H1 (cell line): ENCODE measurements around the gene SCAMP4. TPM values are rescaled to one million over a fixed set of nuclear protein-coding genes. Genes with fewer than 3 reads are reported as not detected.

Source experiments
- CTCF ChIA-PET: fragments of 300-600 bp; sonication (Branson Sonifier 250); formaldehyde crosslinking; loops from one replicate; lab custom pipeline; 2021; ENCODE audit not compliant: partially characterized antibody; lab: Charles Lee
- POLR2A ChIA-PET: fragments of 300-600 bp; sonication (Branson Sonifier 250); formaldehyde crosslinking; loops from one replicate; lab custom pipeline; 2021; ENCODE audit warnings: inconsistent platforms; ENCODE audit not compliant: partially characterized antibody; lab: Charles Lee
- DNase-seq, 2 experiments: peaks; one replicate each; pipeline versions ENCODE4 v3.0.0 to v3.0.0-alpha.2; 2010 to 2022; ENCODE audit warnings: low spot score in 2 of 2, low read depth in 1 of 2, mixed read lengths in 1 of 2
- FAIRE-seq: peaks from 2 replicates; lab custom pipeline; 2011; peaks lifted over from hg19 to GRCh38; lab: Jason Lieb, UNC
- H2AFZ ChIP-seq: 2 replicates; pipeline ENCODE4 v1.8.1; 2012; ENCODE audit warnings: low read length, inconsistent platforms
- H2AK5ac ChIP-seq: 2 replicates; pipeline ENCODE4 v1.6.1; 2013; ENCODE audit warnings: low read depth, low read length
- H2BK120ac ChIP-seq: replicated peaks from 2 replicates; pipeline ENCODE3; 2013; ENCODE audit warnings: low read depth, low read length, inconsistent platforms
- H2BK12ac ChIP-seq: 2 replicates; pipeline ENCODE4 v1.6.1; 2013; ENCODE audit warnings: low read depth, low read length
- H2BK15ac ChIP-seq: 2 replicates; pipeline ENCODE4 v1.6.1; 2013; ENCODE audit warnings: low read length
- H2BK20ac ChIP-seq: 2 replicates; pipeline ENCODE4 v1.6.1; 2013; ENCODE audit warnings: low read length
- H2BK5ac ChIP-seq: 2 replicates; pipeline ENCODE4 v1.6.1; 2013; ENCODE audit warnings: low read depth, low read length
- H3K14ac ChIP-seq: 2 replicates; pipeline ENCODE4 v1.6.1; 2013; ENCODE audit warnings: inconsistent platforms; ENCODE audit not compliant: insufficient read length
- H3K18ac ChIP-seq: 2 replicates; pipeline ENCODE4 v1.6.1; 2013; ENCODE audit warnings: low read length; ENCODE audit errors: extremely low read depth
- H3K23ac ChIP-seq: 2 replicates; pipeline ENCODE4 v1.6.1; 2013; ENCODE audit warnings: inconsistent platforms; ENCODE audit not compliant: insufficient read length
- H3K23me2 ChIP-seq: 2 replicates; pipeline ENCODE4 v1.6.1; 2013; ENCODE audit warnings: low read depth, low read length
- H3K27ac ChIP-seq: 2 replicates; pipeline ENCODE4 v1.6.1; 2011; ENCODE audit warnings: low read depth, low read length, inconsistent platforms
- H3K27me3 ChIP-seq, 4 experiments: replicated peaks in 1 of 4; 1 replicate in 1 of 4; 2 replicates in 3 of 4; pipeline versions ENCODE4 v1.6.1 to v1.8.1; 2011 to 2013; ENCODE audit warnings: low read length in 3 of 4, mild to moderate bottlenecking in 3 of 4, inconsistent platforms in 2 of 4, mixed read lengths in 2 of 4, moderate library complexity in 1 of 4; ENCODE audit not compliant: control insufficient read depth in 3 of 4, insufficient read depth in 3 of 4; ENCODE audit errors: extremely low read depth in 1 of 4
- H3K36me3 ChIP-seq, 4 experiments: 2 replicates each; pipeline versions ENCODE4 v1.6.1 to v1.8.1; 2011 to 2013; ENCODE audit warnings: mild to moderate bottlenecking in 4 of 4, low read length in 3 of 4, moderate library complexity in 2 of 4, control low read depth in 1 of 4, inconsistent platforms in 1 of 4; ENCODE audit not compliant: insufficient read depth in 4 of 4, control insufficient read depth in 2 of 4
- H3K4ac ChIP-seq: replicated peaks from 2 replicates; pipeline ENCODE3; 2013; ENCODE audit warnings: low read length, low read depth, mixed read lengths, inconsistent platforms; ENCODE audit not compliant: insufficient read length
- H3K4me1 ChIP-seq, 4 experiments: replicated peaks in 1 of 4; 1 replicate in 1 of 4; 2 replicates in 3 of 4; pipeline versions ENCODE4 v1.6.1 to v1.8.1; 2011 to 2013; ENCODE audit warnings: low read length in 3 of 4, inconsistent platforms in 2 of 4, mixed read lengths in 1 of 4; ENCODE audit not compliant: insufficient read depth in 4 of 4, control insufficient read depth in 3 of 4
- H3K4me2 ChIP-seq, 2 experiments: 2 replicates each; pipeline versions ENCODE4 v1.6.1 to v1.8.1; 2011 to 2013; ENCODE audit warnings: low read depth in 2 of 2, low read length in 2 of 2, control low read depth in 1 of 2, inconsistent platforms in 1 of 2, mild to moderate bottlenecking in 1 of 2; ENCODE audit not compliant: insufficient read depth in 1 of 2
- H3K4me3 ChIP-seq, 4 experiments: fragments of 200-600, 300-600 bp in 1 of 4; sonication (generic), shearing (Covaris generic), sonication (Bioruptor Twin) in 1 of 4; 2 replicates each; pipeline versions ENCODE4 v1.5.1 to v1.8.1; 2011 to 2016; ENCODE audit warnings: low read length in 4 of 4, low read depth in 3 of 4, control low read depth in 2 of 4, inconsistent platforms in 2 of 4, mild to moderate bottlenecking in 2 of 4, mixed read lengths in 1 of 4, moderate library complexity in 1 of 4; ENCODE audit not compliant: insufficient read depth in 2 of 4; ENCODE audit errors: extremely low read depth in 1 of 4
- H3K56ac ChIP-seq: replicated peaks from 2 replicates; pipeline ENCODE3; 2013; ENCODE audit warnings: low read depth, mild to moderate bottlenecking, mixed read lengths, low read length, inconsistent platforms; ENCODE audit not compliant: insufficient read length
- H3K79me1 ChIP-seq: 2 replicates; pipeline ENCODE4 v1.6.1; 2013; ENCODE audit warnings: low read depth, low read length, control low read depth
- H3K79me2 ChIP-seq, 2 experiments: 2 replicates each; pipeline versions ENCODE4 v1.6.1 to v1.8.1; 2012 to 2013; ENCODE audit warnings: low read length in 2 of 2, mild to moderate bottlenecking in 2 of 2, inconsistent platforms in 1 of 2; ENCODE audit not compliant: insufficient read depth in 2 of 2, control insufficient read depth in 1 of 2
- H3K9ac ChIP-seq, 4 experiments: replicated peaks in 1 of 4; 1 replicate in 1 of 4; 2 replicates in 3 of 4; pipeline versions ENCODE4 v1.6.1 to v1.8.1; 2011 to 2013; ENCODE audit warnings: low read depth in 3 of 4, low read length in 3 of 4, control low read depth in 2 of 4, mild to moderate bottlenecking in 2 of 4, moderate library complexity in 2 of 4, inconsistent platforms in 1 of 4; ENCODE audit errors: extremely low read depth in 1 of 4
- H3K9me3 ChIP-seq, 2 experiments: 2 replicates each; pipeline versions ENCODE4 v1.6.1 to v1.8.1; 2012 to 2013; ENCODE audit warnings: mild to moderate bottlenecking in 2 of 2, moderate library complexity in 2 of 2, control low read depth in 1 of 2, inconsistent platforms in 1 of 2, low read depth in 1 of 2, low read length in 1 of 2, mixed read lengths in 1 of 2; ENCODE audit not compliant: insufficient read depth in 2 of 2
- H4K20me1 ChIP-seq, 2 experiments: replicated peaks in 1 of 2; 2 replicates each; pipeline versions ENCODE3 to v1.8.1; 2011 to 2013; ENCODE audit warnings: inconsistent platforms in 2 of 2, low read length in 2 of 2, mild to moderate bottlenecking in 1 of 2; ENCODE audit not compliant: insufficient read depth in 2 of 2, control insufficient read depth in 1 of 2
- H4K5ac ChIP-seq: 2 replicates; pipeline ENCODE4 v1.6.1; 2013; ENCODE audit warnings: low read length, low read depth, mixed read lengths, inconsistent platforms; ENCODE audit not compliant: insufficient read length
- H4K8ac ChIP-seq: 2 replicates; pipeline ENCODE4 v1.8.0; 2013; ENCODE audit warnings: mild to moderate bottlenecking, moderate library complexity, low read length, inconsistent platforms; ENCODE audit not compliant: insufficient read depth; ENCODE audit errors: extremely low read depth
- H4K91ac ChIP-seq: replicated peaks from 2 replicates; pipeline ENCODE3; 2013; ENCODE audit warnings: low read length, mixed read lengths, inconsistent platforms; ENCODE audit not compliant: insufficient read length
- EZH2 ChIP-seq: fragments of 200-600 bp; sonication (generic); IDR thresholded peaks from 2 replicates; pipeline ENCODE4 v1.7.1; 2012; ENCODE audit warnings: low read depth, mild to moderate bottlenecking, moderate library complexity, low read length, inconsistent platforms; ENCODE audit not compliant: severe bottlenecking
- JUND ChIP-seq: IDR thresholded peaks from 2 replicates; pipeline ENCODE4 v1.6.1; 2011; ENCODE audit warnings: mild to moderate bottlenecking, improper control_type of control experiment, low read length
- KDM4A ChIP-seq: IDR thresholded peaks from one replicate; pipeline ENCODE4 v1.7.1; 2012; ENCODE audit warnings: low read depth, mild to moderate bottlenecking, moderate library complexity, low read length, inconsistent platforms; ENCODE audit not compliant: severe bottlenecking
- MAX ChIP-seq: IDR thresholded peaks from 2 replicates; pipeline ENCODE4 v1.6.1; 2012; ENCODE audit warnings: inconsistent platforms
- NRF1 ChIP-seq: IDR thresholded peaks from 2 replicates; pipeline ENCODE4 v1.6.1; 2011; ENCODE audit warnings: mild to moderate bottlenecking, low read depth, low read length, improper control_type of control experiment
- RNF2 ChIP-seq: fragments of 200-900, 300-1000 bp; sonication (generic); IDR thresholded peaks from 2 replicates; pipeline ENCODE4 v1.7.1; 2016; ENCODE audit warnings: borderline replicate concordance, low read depth, mild to moderate bottlenecking, antibody characterized with exemption, low read length; ENCODE audit not compliant: poor library complexity, severe bottlenecking; ENCODE audit errors: missing control alignments
- SIRT6 ChIP-seq: IDR thresholded peaks from one replicate; pipeline ENCODE4 v1.7.1; 2012; ENCODE audit warnings: low read length, inconsistent platforms
- TBP ChIP-seq: IDR thresholded peaks from 2 replicates; pipeline ENCODE4 v1.6.1; 2011; ENCODE audit warnings: low read depth, low read length, improper control_type of control experiment
- TEAD4 ChIP-seq: IDR thresholded peaks from 2 replicates; pipeline ENCODE4 v1.6.1; 2012; ENCODE audit warnings: low read depth, low read length, inconsistent platforms, mixed read lengths
- YY1 ChIP-seq: IDR thresholded peaks from 2 replicates; pipeline ENCODE4 v1.6.1; 2011; ENCODE audit warnings: low read depth, mild to moderate bottlenecking, low read length
- WGBS, 2 experiments: shearing (Covaris generic) in 1 of 2; methylation state at CpG; one replicate each; pipeline versions ENCODE4 v1.1.6 to v1.1.7; 2013 to 2015; ENCODE audit warnings: low lambda C conversion rate in 2 of 2, mixed read lengths in 2 of 2, inconsistent platforms in 1 of 2, low coverage in 1 of 2, missing lambda C conversion rate in 1 of 2; ENCODE audit not compliant: insufficient replicate concordance in 2 of 2, insufficient coverage in 1 of 2, insufficient read length in 1 of 2; ENCODE audit errors: extremely low coverage in 1 of 2, missing lambda C conversion rate in 1 of 2; 5-methylcytosine and 5-hydroxymethylcytosine counted together
- polyA plus RNA-seq, 7 experiments: library from polyadenylated mRNA; depleted of rRNA in 3 of 7; stranded (reverse) in 5 of 7; unstranded in 2 of 7; fragments of >200 nt in 5 of 7; fragments of 200-250 nt in 2 of 7; gene quantifications; 1 replicate in 5 of 7; 2 replicates in 1 of 7; 4 replicates in 1 of 7; pipeline versions ENCODE4 v1.2.1 to v1.2.3, GENCODE V29; 2011 to 2013; ENCODE audit warnings: missing spikeins in 2 of 7, mixed read lengths in 2 of 7
- total RNA-seq: library from RNA; stranded (reverse); fragmentation: NEBNext Ultra II Directional; extraction: Animal tissue kit (Norgen Biotek cat#: 25700); gene quantifications from 2 replicates; pipeline ENCODE4 v1.2.1, GENCODE V29; 2021

The SCAMP4 gene
- total and polyA plus RNA-seq, 2 of the 8 experiments (the other 6 are each of a cell fraction or from before 2014, with no cell fraction given) = 17.1 to 61.4 TPM

GRCh38 chr19:1856698-1857603 lies 48.2 kb upstream of the SCAMP4 start:
- peak overlapping the region; percentile 78 for H3K18ac ChIP-seq
- H3K56ac ChIP-seq = no peak overlapping the region
- H3K79me2 ChIP-seq = peaks cover 13 to 68% of the 10 kb centered on the region in 2 experiments; a peak in 3 of 4 replicates
- peak overlapping the region; percentile 75; the same call in 1 of the 2 replicates for H2AK5ac ChIP-seq
- peak overlapping the region in 3 of 4 experiments; percentile 13 to 45 (median 31); a peak in 4 of 7 replicates for H3K9ac ChIP-seq
- CTCF ChIA-PET = interaction anchor here (0.6 to 2.5 kb wide), 15 partner anchors 7 to 617 kb away, joined by 3 to 18 read pairs (median 5); partner anchors contain the start of gene REXO1
- H3K4me2 ChIP-seq = peak overlapping the region; percentile 67 to 95
- H3K9me3 ChIP-seq = no peaks in the 10 kb centered on the region
- H4K91ac ChIP-seq = peak overlapping the region; percentile 85
- peak overlapping the region; percentile 92; the same call in 1 of the 2 replicates for H2BK15ac ChIP-seq
- H4K5ac ChIP-seq = peak overlapping the region; percentile 20
- peaks cover 0 to 74% (median 59%) of the 10 kb centered on the region in 4 experiments; a peak in 6 of 7 replicates for H3K4me1 ChIP-seq
- peaks cover 11% of the 10 kb centered on the region; the same call in 1 of the 2 replicates for H3K23me2 ChIP-seq
- H2BK20ac ChIP-seq = no peak overlapping the region
- peak overlapping the region; percentile 75 for H4K8ac ChIP-seq
- WGBS, 2 experiments = 7% methylated on average over 21 of the region's 73 CpGs; no CpG with 5 or more reads in 1 of the 2 experiments
- H3K79me1 ChIP-seq = peaks cover 19% of the 10 kb centered on the region
- FAIRE-seq (no peak), DNase-seq (peak in 1 of 2 experiments; percentile 76)
- no peak overlapping the region for H3K27ac ChIP-seq
- peaks cover 0 to 10% (median 5%) of the 10 kb centered on the region in 4 experiments; a peak in 5 of 7 replicates for H3K27me3 ChIP-seq
- no peak overlapping the region for H2AFZ ChIP-seq
- no peak overlapping the region for H3K23ac ChIP-seq
- peak overlapping the region; percentile 35 to 70 (median 42) for H3K4me3 ChIP-seq
- H4K20me1 ChIP-seq = peaks cover 42 to 49% of the 10 kb centered on the region in 2 experiments
- no peak overlapping the region for H3K14ac ChIP-seq
- no peak overlapping the region for H2BK120ac ChIP-seq
- H2BK12ac ChIP-seq = 0 out of 2 replicates have a peak overlapping the region, but pooled peaks have one; percentile 50
- H2BK5ac ChIP-seq = peak overlapping the region; percentile 71; the same call in 1 of the 2 replicates
- no peaks in the 10 kb centered on the region for H3K36me3 ChIP-seq
- H3K4ac ChIP-seq = no peak overlapping the region
- POLR2A ChIA-PET = interaction anchor here (0.6 to 1.6 kb wide), 4 partner anchors 19 to 588 kb away, joined by 3 to 4 read pairs (median 4); partner anchors contain the start of gene CIRBP
- peak; percentile 61 for TF ChIP-seq MAX
- no peak for TF ChIP-seq TEAD4
- peak; percentile 61 for TF ChIP-seq YY1
- no peak for TF ChIP-seq EZH2
- TF ChIP-seq KDM4A = peak; percentile 58
- no peak for TF ChIP-seq JUND
- TF ChIP-seq TBP = no peak
- 0 out of 2 replicates have a peak, but pooled peaks have one; percentile 20 for TF ChIP-seq NRF1
- no peak for TF ChIP-seq SIRT6
- no peak for TF ChIP-seq RNF2
